Measurements from ENCODE around the gene BPIFB3.
A peak's percentile ranks its signal among the peaks of the same experiment; 100 is the strongest.

The BPIFB3 gene

DNA sequence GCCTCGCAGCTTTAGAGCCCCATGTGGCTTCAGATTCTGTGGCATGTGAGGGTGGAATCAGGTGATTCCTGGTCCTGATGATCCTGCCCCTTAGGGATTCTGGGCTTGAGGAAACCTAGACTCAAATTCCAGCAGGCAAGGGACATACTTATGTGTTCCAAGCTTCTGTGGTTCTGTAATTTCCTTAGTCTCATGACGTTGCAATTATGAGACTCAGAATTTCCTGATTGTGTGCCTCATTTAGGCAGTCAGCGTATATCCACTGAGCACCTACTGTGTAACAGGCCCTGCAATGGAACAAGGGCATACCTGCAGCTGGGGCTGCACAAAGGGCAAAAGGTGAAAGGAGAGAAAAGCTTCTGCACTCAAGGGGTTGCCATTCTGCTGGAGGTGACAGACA, 14.1 kb downstream of the BPIFB3 start:
- no peak for TF ChIP-seq ZNF514 (tag by site-specific recombination; IDR thresholded peaks at IDR 0.05)
- H3K27ac ChIP-seq (ENCODE audit: extremely low read depth, low read depth, low read length): no peak overlapping the region
- no peaks in the 10 kb centered on the region for H3K4me1 ChIP-seq (ENCODE audit: control insufficient read depth, insufficient read depth, low read length)
- no peaks in the 10 kb centered on the region for H3K36me3 ChIP-seq (ENCODE audit: control insufficient read depth in 2 of 2, insufficient read depth in 1 of 2, low read length in 2 of 2)
- no peak overlapping the region for H3K4me3 ChIP-seq (ENCODE audit: low read depth, low read length)
- POLR2A ChIA-PET: no interaction called here
- CTCF ChIA-PET: interaction anchor here (0.7 to 1.4 kb wide), 3 partner anchors 28 to 167 kb away, joined by 3 to 6 read pairs (median 3); no protein-coding TSS in a partner anchor
- no peaks in the 10 kb centered on the region for H3K9me3 ChIP-seq (ENCODE audit: control insufficient read depth, insufficient read depth, low read depth, low read length)

DNA sequence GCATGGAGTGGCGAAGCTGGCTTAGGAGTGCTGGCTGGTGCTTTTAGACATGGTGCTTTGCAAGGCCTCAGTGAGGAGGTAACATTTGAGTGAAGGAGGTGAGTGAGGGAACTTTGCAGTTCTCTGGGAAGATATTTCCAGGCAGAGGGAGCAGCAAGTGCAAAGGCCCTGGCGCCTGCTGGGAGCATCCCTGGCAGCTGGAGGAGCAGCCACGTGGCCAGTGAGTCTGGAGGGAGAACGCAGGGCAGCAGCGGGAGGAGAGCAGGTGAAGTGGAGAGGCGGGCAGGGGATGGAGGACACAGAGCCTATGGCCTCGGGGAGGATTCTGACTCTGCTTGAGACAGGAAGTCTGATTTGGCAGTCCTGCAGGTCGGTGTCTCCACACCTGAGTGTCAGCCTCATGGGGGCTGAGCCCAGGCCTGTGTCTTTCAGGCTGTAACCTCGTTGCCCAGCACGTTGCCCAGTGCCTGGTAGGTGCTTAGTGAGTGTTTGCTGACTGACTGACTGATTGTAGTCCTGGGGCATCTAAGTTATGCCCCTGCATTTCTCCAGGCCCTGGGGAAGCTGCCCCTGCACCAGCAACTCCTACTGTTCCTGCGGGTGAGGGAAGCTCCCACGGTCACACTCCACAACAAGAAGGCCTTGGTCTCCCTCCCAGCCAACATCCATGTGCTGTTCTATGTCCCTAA, 14.7 kb downstream of the BPIFB3 start:
- POLR2A ChIA-PET: no interaction called here
- H3K36me3 ChIP-seq (ENCODE audit: control insufficient read depth in 2 of 2, insufficient read depth in 1 of 2, low read length in 2 of 2): no peaks in the 10 kb centered on the region

DNA sequence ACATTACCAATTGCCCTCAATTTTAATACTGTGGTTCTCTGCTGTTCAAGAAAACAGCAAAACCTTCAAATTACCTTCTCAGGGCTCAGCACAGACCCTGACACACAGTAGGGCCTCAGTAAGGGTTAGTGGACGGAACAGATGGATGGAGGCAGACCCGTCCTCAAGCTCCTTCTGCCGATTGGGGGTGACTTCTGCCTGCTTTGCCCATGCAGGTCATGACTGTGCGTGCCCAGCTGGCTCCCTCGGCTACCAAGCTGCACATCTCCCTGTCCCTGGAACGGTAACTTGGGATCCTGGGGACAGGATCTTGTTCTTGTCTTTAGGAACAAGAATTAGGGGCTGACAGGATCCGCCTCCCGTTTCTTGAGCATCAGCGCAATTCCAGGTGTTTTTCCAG, 16.0 kb downstream of the BPIFB3 start:
- Histone ChIP-seq H3K4me1 (ENCODE audit: control insufficient read depth, insufficient read depth, low read length) (no peaks in the 10 kb centered on the region), H3K9me3 (ENCODE audit: control insufficient read depth, insufficient read depth, low read depth, low read length) (no peaks in the 10 kb centered on the region), H3K4me3 (ENCODE audit: low read depth, low read length) (no peak overlapping the region), H3K27ac (ENCODE audit: extremely low read depth, low read depth, low read length) (no peak overlapping the region), H3K36me3 (ENCODE audit: control insufficient read depth in 2 of 2, insufficient read depth in 1 of 2, low read length in 2 of 2) (no peaks in the 10 kb centered on the region)
- TF ChIP-seq ZNF175 (tag by site-specific recombination; IDR thresholded peaks at IDR 0.05) (no peak), ZSCAN30 (tag by site-specific recombination; IDR thresholded peaks at IDR 0.05) (no peak), MZF1 (tag by site-specific recombination; IDR thresholded peaks at IDR 0.05; ENCODE audit: borderline replicate concordance) (no peak), ZNF670 (tag by site-specific recombination; IDR thresholded peaks at IDR 0.05; ENCODE audit: low read depth) (no peak), ZNF561 (tag by site-specific recombination; IDR thresholded peaks at IDR 0.05; ENCODE audit: borderline replicate concordance) (no peak), TRIM28 (IDR thresholded peaks at IDR 0.05; ENCODE audit: borderline replicate concordance, low read length) (no peak), ZNF623 (tag by site-specific recombination; IDR thresholded peaks at IDR 0.05) (no peak), ZNF596 (tag by site-specific recombination; IDR thresholded peaks at IDR 0.05) (no peak), BCL11A (tag by site-specific recombination; IDR thresholded peaks at IDR 0.05; ENCODE audit: low read depth) (no peak), KLF9 (tag by site-specific recombination; IDR thresholded peaks at IDR 0.05; ENCODE audit: low read depth) (no peak), ZNF571 (tag by site-specific recombination; IDR thresholded peaks at IDR 0.05) (no peak)
- TF ChIP-seq, protein P1, sequence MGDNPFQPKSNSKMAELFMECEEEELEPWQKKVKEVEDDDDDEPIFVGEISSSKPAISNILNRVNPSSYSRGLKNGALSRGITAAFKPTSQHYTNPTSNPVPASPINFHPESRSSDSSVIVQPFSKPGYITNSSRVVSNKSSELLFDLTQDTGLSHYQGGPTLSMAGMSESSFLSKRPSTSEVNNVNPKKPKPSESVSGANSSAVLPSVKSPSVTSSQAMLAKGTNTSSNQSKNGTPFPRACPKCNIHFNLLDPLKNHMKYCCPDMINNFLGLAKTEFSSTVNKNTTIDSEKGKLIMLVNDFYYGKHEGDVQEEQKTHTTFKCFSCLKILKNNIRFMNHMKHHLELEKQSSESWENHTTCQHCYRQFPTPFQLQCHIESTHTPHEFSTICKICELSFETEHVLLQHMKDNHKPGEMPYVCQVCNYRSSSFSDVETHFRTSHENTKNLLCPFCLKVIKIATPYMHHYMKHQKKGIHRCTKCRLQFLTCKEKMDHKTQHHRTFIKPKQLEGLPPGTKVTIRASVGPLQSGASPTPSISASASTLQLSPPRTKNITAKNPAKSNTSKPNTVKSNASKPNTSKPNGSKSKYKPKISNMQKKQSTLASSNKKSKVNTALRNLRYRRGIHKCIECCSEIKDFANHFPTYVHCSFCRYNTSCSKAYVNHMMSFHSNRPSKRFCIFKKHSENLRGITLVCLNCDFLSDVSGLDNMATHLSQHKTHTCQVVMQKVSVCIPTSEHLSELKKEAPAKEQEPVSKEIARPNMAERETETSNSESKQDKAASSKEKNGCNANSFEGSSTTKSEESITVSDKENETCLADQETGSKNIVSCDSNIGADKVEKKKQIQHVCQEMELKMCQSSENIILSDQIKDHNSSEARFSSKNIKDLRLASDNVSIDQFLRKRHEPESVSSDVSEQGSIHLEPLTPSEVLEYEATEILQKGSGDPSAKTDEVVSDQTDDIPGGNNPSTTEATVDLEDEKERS (tag by site-specific recombination; IDR thresholded peaks at IDR 0.05): no peak
- TF ChIP-seq, protein P2, sequence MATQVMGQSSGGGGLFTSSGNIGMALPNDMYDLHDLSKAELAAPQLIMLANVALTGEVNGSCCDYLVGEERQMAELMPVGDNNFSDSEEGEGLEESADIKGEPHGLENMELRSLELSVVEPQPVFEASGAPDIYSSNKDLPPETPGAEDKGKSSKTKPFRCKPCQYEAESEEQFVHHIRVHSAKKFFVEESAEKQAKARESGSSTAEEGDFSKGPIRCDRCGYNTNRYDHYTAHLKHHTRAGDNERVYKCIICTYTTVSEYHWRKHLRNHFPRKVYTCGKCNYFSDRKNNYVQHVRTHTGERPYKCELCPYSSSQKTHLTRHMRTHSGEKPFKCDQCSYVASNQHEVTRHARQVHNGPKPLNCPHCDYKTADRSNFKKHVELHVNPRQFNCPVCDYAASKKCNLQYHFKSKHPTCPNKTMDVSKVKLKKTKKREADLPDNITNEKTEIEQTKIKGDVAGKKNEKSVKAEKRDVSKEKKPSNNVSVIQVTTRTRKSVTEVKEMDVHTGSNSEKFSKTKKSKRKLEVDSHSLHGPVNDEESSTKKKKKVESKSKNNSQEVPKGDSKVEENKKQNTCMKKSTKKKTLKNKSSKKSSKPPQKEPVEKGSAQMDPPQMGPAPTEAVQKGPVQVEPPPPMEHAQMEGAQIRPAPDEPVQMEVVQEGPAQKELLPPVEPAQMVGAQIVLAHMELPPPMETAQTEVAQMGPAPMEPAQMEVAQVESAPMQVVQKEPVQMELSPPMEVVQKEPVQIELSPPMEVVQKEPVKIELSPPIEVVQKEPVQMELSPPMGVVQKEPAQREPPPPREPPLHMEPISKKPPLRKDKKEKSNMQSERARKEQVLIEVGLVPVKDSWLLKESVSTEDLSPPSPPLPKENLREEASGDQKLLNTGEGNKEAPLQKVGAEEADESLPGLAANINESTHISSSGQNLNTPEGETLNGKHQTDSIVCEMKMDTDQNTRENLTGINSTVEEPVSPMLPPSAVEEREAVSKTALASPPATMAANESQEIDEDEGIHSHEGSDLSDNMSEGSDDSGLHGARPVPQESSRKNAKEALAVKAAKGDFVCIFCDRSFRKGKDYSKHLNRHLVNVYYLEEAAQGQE (tag by site-specific recombination; IDR thresholded peaks at IDR 0.05): no peak
- TF ChIP-seq, protein P3, sequence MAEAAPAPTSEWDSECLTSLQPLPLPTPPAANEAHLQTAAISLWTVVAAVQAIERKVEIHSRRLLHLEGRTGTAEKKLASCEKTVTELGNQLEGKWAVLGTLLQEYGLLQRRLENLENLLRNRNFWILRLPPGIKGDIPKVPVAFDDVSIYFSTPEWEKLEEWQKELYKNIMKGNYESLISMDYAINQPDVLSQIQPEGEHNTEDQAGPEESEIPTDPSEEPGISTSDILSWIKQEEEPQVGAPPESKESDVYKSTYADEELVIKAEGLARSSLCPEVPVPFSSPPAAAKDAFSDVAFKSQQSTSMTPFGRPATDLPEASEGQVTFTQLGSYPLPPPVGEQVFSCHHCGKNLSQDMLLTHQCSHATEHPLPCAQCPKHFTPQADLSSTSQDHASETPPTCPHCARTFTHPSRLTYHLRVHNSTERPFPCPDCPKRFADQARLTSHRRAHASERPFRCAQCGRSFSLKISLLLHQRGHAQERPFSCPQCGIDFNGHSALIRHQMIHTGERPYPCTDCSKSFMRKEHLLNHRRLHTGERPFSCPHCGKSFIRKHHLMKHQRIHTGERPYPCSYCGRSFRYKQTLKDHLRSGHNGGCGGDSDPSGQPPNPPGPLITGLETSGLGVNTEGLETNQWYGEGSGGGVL (tag by site-specific recombination; IDR thresholded peaks at IDR 0.05): no peak
- TF ChIP-seq, protein P4, sequence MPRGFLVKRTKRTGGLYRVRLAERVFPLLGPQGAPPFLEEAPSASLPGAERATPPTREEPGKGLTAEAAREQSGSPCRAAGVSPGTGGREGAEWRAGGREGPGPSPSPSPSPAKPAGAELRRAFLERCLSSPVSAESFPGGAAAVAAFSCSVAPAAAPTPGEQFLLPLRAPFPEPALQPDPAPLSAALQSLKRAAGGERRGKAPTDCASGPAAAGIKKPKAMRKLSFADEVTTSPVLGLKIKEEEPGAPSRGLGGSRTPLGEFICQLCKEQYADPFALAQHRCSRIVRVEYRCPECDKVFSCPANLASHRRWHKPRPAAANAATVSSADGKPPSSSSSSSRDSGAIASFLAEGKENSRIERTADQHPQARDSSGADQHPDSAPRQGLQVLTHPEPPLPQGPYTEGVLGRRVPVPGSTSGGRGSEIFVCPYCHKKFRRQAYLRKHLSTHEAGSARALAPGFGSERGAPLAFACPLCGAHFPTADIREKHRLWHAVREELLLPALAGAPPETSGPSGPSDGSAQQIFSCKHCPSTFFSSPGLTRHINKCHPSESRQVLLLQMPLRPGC (tag by site-specific recombination; IDR thresholded peaks at IDR 0.05): no peak
- CTCF ChIA-PET: no interaction called here
- POLR2A ChIA-PET: no interaction called here

More for the DNA sequence above, 14.7 kb downstream of the BPIFB3 start:
- CTCF ChIA-PET: interaction anchor here (0.7 to 1.4 kb wide), 2 partner anchors 166 to 168 kb away, joined by 3 to 6 read pairs; no protein-coding TSS in a partner anchor
- H3K4me3 ChIP-seq (ENCODE audit: low read depth, low read length): no peak overlapping the region
- TF ChIP-seq ZNF571 (tag by site-specific recombination; IDR thresholded peaks at IDR 0.05) (no peak), ZNF623 (tag by site-specific recombination; IDR thresholded peaks at IDR 0.05) (peak; percentile 63), GLI2 (tag by site-specific recombination; IDR thresholded peaks at IDR 0.05; ENCODE audit: borderline replicate concordance, low read depth) (no peak), ZNF174 (tag by site-specific recombination; IDR thresholded peaks at IDR 0.05) (no peak)
- H3K4me1 ChIP-seq (ENCODE audit: control insufficient read depth, insufficient read depth, low read length): no peaks in the 10 kb centered on the region
- H3K27ac ChIP-seq (ENCODE audit: extremely low read depth, low read depth, low read length): no peak overlapping the region
- no peaks in the 10 kb centered on the region for H3K9me3 ChIP-seq (ENCODE audit: control insufficient read depth, insufficient read depth, low read depth, low read length)

Measured in HEK293 (cell line).